GM21576 (cell line): ENCODE measurements around the gene LRRC14B.
A peak's percentile ranks its signal among the peaks of the same experiment; 100 is the strongest.

Experiments
- ATAC-seq: cut with Tn5 transposase; IDR thresholded peaks from one replicate; pipeline ENCODE4 v1.9.1; 2021; ENCODE audit warnings: mild to moderate bottlenecking, moderate library complexity; ENCODE audit not compliant: unreplicated experiment

Gene LRRC14B

DNA sequence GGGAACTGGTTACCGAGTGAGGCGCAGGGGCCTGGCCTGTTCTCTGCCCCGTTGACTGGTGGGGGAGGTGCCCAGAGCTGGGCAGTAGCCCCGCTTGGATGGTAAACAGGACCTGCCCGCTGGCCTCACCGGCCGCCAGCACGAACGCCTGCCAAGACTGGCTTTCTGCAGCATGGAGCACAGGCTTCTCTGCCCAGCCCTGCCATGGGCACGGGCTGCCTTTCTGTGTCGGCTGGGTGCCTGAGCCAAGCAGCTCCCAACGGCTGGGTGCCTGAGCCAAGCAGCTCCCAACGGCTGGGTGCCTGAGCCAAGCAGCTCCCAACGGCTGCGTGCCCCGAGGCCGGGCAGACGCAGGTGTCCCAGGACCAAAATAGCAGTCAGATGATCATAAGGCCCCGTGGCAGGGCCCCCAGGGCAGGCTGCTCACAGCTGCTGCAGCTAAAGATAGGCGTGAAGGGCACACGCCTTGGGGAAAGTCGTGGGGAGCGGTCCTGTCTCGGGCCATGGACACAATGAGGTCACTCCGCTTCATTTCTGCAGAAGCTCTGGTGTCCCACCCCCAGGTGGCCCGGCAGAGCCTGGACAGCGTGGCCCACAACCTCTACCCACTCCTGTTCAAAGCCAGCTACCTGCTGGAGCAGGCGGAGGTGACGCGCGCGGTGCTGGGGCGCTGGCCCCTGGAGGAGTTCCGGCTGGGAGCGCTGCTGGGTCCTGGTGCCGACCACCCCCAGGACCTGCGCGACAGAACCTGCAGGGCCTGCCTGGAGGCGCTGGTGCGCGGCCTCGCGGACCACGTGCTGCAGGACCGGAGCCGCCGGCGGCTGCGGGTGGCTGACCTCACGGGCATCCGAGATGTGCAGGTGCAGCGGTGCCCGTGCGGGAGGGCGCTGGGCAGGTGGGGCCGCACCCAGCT lies at the start of gene LRRC14B:
TSS of gene LRRC14B (plus strand) at position 460 of the 913 bp plus-strand sequence. CDS start at position 504, 44 bp downstream.
- peak; percentile 41 for ATAC-seq

DNA sequence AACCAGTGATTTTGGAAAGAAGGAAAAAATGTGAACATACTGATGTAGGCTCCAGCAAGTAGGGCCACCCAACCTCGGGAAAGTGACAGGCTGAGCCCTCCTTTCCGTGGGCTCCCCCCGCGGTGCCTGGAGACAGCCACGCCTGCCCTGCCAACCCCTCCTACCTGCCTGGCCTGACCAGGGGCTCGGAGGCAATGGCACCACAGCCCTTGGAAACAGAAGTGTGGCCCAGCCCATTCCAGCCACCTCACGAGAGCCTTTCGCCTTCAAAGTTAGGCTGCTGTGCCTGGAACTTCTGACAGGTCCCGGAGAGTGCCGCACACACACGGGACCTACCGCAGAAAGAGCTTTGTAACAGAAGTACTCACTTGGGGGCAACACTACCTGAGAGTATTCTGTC lies 49.5 kb upstream of the LRRC14B start:
- no peak for ATAC-seq

- no peak for ATAC-seq
These were observed 49.0 kb upstream of the LRRC14B start for GRCh38 chr5:142246-142810.

- no peak for ATAC-seq
These were observed 48.3 kb upstream of the LRRC14B start for GRCh38 chr5:143041-143440.

DNA sequence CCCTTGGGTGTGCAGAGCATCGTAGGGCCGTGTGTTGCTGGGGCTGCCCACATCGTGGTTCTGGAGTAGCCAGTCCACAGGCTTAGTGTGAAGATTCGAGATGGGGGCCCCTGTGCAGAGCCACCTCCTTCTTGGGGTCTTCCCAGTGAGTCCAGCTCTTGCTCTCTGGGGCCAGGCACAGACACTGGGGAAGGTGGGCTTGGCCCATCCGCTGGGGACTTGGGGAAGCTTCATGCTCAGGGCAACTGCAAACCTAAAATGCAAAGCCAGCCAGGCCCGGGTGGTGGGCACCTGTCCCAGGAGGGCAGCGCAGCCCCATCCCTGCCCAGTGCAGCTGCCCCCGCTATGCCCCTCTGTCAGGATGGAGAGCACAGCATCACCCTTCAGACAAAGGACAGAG lies 46.4 kb upstream of the LRRC14B start:
- no peak for ATAC-seq

DNA sequence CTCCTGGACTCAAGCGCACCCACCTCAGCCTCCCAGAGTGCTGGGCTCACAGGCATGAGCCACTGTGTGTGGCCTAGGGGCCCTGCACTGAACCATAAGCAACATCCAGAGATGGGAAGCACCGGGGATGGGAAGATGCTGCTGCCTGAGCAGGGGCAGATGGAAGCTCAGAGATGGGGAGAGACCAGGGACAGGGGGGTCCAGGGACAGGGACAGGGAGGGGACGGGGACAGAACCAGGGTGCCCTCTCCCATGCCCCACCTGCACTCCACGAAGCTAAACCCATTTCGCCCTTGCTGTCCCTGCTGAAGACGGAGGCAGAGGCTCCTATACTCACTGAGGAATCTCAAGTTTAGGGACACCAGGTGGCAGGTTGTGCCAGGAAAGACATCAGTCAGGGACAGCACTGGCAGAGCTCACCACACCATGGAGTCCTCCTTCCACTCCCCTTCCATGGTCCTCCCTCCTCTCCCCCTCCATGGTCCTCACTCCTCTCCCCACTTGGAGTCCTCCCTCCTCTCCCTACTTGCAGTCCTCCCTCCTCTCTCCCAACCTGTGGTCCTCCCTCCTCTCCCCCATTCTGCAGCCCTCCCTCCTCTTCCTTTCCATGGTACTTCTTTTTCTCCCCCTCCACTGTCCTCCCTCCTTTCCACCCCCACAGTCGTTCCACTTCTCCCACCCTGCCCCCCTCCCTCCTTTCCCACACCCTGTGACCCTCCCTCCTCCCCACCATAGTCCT lies 45.5 kb upstream of the LRRC14B start:
- ATAC-seq = no peak

- ATAC-seq = no peak
These were observed 43.5 kb upstream of the LRRC14B start for GRCh38 chr5:147751-148150.

DNA sequence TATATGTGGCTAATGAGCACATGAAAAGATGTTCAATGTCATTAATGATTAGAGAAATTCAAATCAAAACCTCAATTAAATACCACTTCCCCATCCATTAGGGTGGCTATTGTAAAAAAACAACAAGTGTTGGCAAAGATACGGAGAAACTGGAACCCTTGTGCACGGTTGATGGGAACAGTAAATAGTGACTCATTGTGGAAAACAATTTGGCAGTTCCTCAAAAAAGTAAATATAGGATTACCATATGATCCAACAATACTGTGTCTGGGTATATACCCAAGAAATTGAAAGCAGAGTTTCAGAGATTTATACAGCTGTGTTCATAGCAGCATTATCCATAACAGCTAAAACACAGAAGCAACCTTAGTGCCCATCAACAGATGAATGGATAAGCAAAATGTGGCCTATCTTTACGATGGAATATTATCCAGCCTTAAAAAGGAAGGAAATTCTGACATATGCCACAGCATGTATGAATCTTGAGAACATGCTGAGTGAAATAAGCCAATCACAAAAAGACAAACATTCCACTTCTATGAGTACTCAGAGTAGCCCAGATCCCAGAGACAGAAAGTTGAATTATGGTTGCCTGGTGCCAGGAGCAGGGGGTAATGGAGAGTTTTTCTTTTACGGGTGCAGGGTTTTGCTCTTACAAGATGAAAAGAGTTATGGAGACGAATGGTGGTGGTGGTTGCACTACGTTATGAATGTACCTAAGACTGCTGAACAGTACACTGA lies 41.4 kb upstream of the LRRC14B start:
- ATAC-seq = no peak

- ATAC-seq = no peak
These were observed 40.5 kb upstream of the LRRC14B start for GRCh38 chr5:150746-151145.

DNA sequence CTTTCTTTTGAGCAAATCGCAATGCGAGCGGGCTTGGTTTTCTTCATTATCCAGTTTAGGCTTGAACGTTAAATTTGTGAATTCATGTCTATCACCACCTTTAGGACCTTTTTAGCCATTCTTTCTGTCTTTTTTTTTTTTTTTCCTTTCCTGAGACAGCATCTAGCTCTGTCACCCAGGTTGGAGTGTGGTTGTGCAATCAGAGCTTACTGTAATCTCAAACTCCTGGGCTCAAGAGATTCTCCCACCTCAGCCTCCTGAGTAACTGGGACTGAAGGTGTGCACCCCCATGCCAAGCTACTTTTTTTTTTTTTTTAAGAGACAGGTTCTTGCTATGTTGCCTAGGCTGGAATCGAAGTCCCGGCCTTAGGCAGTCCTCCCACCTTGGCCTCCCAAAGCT lies 39.2 kb upstream of the LRRC14B start:
- ATAC-seq = no peak

- ATAC-seq = no peak
These were observed 38.0 kb upstream of the LRRC14B start for GRCh38 chr5:153256-153655.

GRCh38 chr5:154236-154635 lies 37.1 kb upstream of the LRRC14B start:
- no peak for ATAC-seq

GRCh38 chr5:154826-155225 lies 36.5 kb upstream of the LRRC14B start:
- no peak for ATAC-seq

DNA sequence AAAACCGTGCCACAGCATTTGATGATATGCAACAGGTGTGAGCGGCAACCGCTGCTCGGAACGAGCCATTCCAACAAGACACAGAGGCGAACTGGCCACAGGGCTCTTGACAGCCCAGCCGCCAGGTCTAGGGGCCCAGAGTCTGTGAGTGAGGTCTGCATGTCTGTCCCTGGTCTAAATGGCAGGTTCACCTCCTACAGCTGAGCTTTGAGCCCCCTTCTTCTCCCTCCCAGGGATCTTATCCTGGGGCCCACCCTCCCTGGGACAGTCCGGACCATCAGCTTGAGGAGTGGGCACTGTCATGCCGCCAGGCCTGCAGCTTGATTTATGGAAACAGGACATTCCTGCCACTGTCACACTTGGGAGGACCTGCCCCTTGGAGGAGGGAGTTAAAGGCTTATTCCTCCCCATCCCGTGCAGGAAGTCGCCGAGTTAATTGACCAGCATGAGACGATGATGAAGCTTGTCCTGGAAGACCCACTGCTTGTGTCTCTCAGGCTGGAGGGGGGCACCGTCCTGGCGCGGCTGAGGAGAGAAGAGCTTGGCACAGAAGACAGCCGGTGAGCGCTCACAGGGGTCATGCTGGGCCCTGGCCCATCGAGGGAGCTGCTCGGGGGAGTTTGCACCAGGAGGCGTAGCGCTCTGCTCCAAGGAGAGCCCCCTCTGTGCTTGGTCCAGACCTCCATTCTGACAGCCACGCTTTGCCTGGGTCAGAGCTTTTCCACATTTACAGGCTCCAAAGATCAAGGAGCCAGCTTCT lies 35.5 kb upstream of the LRRC14B start:
- no peak for ATAC-seq

DNA sequence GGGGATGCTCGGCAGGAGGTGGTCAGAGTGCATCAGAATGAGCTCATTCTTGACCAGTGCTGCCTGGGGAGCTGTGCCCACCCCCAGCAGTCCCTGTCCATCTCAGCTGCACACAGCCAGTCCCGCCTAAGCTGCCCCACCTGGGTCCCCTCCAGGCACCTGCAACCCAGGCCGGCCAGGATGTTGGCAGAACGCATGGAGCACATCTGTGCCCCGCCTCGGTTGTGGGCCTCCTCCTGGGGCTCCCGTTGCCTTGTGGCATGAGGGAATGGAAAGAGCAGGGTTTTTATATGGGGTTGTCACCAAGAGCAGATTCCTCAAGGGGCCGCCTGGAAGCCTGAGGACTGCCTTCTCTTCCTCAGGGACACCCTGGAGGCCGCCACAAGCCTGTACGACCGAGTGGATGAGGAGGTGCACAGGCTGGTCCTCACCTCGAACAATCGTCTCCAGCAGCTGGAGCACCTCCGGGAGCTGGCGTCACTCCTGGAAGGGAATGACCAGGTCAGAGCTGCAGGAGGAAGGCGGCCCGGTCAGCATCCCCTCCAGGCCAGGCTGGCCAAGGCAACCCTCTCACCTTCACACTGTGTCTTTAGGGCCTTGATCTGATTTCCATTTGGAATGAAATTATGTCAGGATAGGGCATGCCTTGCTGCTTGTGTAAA lies 34.8 kb upstream of the LRRC14B start:
- no peak for ATAC-seq

GRCh38 chr5:157126-157715 lies 34.1 kb upstream of the LRRC14B start:
- ATAC-seq = no peak

DNA sequence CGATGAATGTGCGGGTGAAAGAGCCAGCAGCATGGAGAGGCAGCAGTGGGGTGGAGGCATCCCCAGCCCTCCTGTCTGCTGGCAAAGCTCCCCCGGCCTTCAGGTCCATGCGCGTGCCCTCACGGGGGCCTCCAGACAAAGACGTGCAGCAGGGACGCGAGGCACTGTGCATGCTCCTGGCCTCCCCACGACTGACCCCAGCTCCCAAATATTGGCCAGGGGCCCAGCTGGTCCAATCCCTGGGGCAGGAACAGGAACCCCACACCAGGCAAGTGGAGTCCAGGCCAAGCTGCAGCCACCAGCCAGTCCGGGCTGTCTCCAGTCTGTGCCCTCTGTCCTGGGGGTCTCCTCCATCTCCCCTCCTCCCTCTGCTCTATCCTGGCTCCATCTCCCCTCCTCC lies 33.5 kb upstream of the LRRC14B start:
- ATAC-seq = no peak

DNA sequence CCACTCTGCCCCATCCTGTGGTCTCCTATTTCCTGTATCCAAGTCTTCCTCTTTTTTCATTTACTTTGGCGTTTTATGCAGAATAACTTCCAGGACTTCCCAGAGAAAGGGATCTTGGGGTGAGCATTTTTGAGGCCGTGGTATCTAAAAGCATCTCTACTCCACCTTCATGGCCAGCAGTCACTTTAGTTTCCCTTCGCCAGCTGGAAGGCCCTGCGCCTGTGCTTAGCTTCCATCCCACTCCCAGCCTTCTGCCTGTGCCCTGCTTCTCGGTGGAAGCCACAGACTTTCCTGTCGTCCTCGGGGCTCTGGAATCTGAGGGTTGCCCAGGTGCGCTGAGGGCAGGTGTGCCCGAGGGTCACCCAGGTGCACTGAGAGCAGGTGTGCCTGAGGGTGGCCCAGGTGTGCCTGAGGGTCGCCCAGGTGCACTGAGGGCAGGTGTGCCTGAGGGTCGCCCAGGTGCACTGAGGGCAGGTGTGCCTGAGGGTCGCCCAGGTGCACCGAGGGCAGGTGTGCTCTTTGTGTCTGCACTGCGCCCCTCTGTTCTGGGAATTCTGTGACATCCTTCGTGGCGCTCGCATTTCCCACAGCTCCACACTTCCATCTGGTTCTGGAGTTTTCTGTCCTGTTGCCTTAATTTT lies 32.4 kb upstream of the LRRC14B start:
- no peak for ATAC-seq
